Measurements from ENCODE around the gene BAZ2B.

DNA sequence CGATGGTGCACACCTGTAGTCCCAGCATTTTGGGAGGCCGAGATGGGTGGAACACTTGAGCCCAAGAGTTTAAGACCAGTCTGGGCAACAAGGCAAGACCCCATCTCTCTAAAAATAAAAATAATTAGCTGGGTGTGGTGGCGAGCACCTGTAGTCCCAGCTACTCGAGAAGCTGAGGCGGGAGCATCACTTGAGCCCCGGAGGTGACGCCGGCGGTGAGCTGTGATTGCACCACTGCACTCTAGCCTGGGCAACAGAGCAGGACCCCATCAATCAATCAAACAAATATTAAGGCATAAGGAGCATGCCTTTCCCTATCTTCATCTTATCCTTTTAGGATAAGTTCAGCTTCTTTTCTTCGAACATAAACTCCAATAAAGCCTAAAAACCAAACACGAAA is 330.9 kb downstream of the BAZ2B start:
- TF ChIP-seq POLR2A (IDR thresholded peaks at IDR 0.05), result no peak
- TF ChIP-seq, protein P1, sequence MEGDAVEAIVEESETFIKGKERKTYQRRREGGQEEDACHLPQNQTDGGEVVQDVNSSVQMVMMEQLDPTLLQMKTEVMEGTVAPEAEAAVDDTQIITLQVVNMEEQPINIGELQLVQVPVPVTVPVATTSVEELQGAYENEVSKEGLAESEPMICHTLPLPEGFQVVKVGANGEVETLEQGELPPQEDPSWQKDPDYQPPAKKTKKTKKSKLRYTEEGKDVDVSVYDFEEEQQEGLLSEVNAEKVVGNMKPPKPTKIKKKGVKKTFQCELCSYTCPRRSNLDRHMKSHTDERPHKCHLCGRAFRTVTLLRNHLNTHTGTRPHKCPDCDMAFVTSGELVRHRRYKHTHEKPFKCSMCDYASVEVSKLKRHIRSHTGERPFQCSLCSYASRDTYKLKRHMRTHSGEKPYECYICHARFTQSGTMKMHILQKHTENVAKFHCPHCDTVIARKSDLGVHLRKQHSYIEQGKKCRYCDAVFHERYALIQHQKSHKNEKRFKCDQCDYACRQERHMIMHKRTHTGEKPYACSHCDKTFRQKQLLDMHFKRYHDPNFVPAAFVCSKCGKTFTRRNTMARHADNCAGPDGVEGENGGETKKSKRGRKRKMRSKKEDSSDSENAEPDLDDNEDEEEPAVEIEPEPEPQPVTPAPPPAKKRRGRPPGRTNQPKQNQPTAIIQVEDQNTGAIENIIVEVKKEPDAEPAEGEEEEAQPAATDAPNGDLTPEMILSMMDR (IDR thresholded peaks at IDR 0.05), result no peak
